Esophagus muscularis mucosa (tissue), 4 donors: Measurements from ENCODE around the gene GPD1L.

Experiments
- CTCF ChIP-seq, 3 experiments: fragments of 200-600 bp in 2 of 3; fragments of 450-650 bp in 1 of 3; sonication (generic) in 2 of 3; IDR thresholded peaks; one replicate each; pipeline ENCODE4 v1.5.1; 2017 to 2019; ENCODE audit warnings: antibody characterized with exemption in 3 of 3, mild to moderate bottlenecking in 2 of 3, moderate library complexity in 1 of 3
- EP300 ChIP-seq: sonication (generic); formaldehyde crosslinking; IDR thresholded peaks from one replicate; pipeline ENCODE4 v1.6.1; 2017; ENCODE audit warnings: antibody characterized with exemption
- POLR2A ChIP-seq: fragments of 450-650 bp; IDR thresholded peaks from one replicate; pipeline ENCODE4 v1.6.1; 2017; ENCODE audit warnings: antibody characterized with exemption, moderate library complexity, mild to moderate bottlenecking, low read depth

GRCh38 chr3:32153414-32154204, 47.2 kb downstream of the GPD1L start:
- TF ChIP-seq CTCF (IDR thresholded peaks at IDR 0.05) (no peak), POLR2A (no peak), EP300 (no peak)
